Measurements from ENCODE around the gene TMPRSS9. TPM values are rescaled to one million over a fixed set of nuclear protein-coding genes. Genes with fewer than 3 reads are reported as not detected.

The TMPRSS9 gene
- total and polyA plus RNA-seq, 10 donors: 0.70 to 4.3 (median 2.7) TPM

- DNase-seq: no peak
- Histone ChIP-seq H3K27me3 (replicated peaks in 1 of 7) (no peaks in the 10 kb centered on the region), H3K9me3 (no peaks in the 10 kb centered on the region), H3K4me3 (no peak overlapping the region), H3K36me3 (peaks cover 0 to 46% (median 27%) of the 10 kb centered on the region in 6 donors), H3K27ac (no peak overlapping the region), H3K4me1 (peaks cover 14 to 39% (median 31%) of the 10 kb centered on the region in 6 donors)
- intact Hi-C loops (cut with DNase I; ENCODE audit: low total_unique reads): no loop called here
- no peak for TF ChIP-seq POLR2AphosphoS5 (IDR thresholded peaks at IDR 0.05)
- no peak for TF ChIP-seq POLR2A (IDR thresholded peaks at IDR 0.05)
- no peak for TF ChIP-seq CTCF (IDR thresholded peaks at IDR 0.05 in 8 of 11, conservative IDR thresholded peaks at IDR 0.05 in 3 of 11)
- 64 to 98% (median 92%) methylated on average over 3 of the region's 3 CpGs for WGBS, 5 donors
Observed at GRCh38 chr19:2335848-2336247, 24.2 kb upstream of the TMPRSS9 start.

- intact Hi-C loops (cut with DNase I; ENCODE audit: low total_unique reads): no loop called here
- no peaks in the 10 kb centered on the region for H3K9me3 ChIP-seq
- H3K27me3 ChIP-seq (replicated peaks in 1 of 7): no peaks in the 10 kb centered on the region
- peaks cover 0 to 55% (median 35%) of the 10 kb centered on the region in 6 donors for H3K36me3 ChIP-seq
- no peak overlapping the region for H3K27ac ChIP-seq
- no peak for DNase-seq
- 89 to 95% (median 91%) methylated on average over 25 to 33 of the region's 33 CpGs for WGBS, 5 donors
- no peak overlapping the region for H3K4me3 ChIP-seq
- peaks cover 10 to 30% (median 23%) of the 10 kb centered on the region in 6 donors for H3K4me1 ChIP-seq
- TF ChIP-seq POLR2AphosphoS5 (IDR thresholded peaks at IDR 0.05) (no peak), POLR2A (IDR thresholded peaks at IDR 0.05) (no peak), CTCF (IDR thresholded peaks at IDR 0.05 in 8 of 11, conservative IDR thresholded peaks at IDR 0.05 in 3 of 11) (no peak)
Observed at GRCh38 chr19:2336528-2337328, 23.3 kb upstream of the TMPRSS9 start.

GRCh38 chr19:2337329-2337707 is 22.7 kb upstream of the TMPRSS9 start:
- Histone ChIP-seq H3K9me3 (no peaks in the 10 kb centered on the region), H3K36me3 (peaks cover 0 to 61% (median 40%) of the 10 kb centered on the region in 6 donors), H3K27ac (no peak overlapping the region), H3K4me3 (no peak overlapping the region), H3K4me1 (peaks cover 9 to 24% (median 17%) of the 10 kb centered on the region in 6 donors), H3K27me3 (replicated peaks in 1 of 7) (no peaks in the 10 kb centered on the region)
- DNase-seq: no peak
- TF ChIP-seq POLR2AphosphoS5 (IDR thresholded peaks at IDR 0.05) (peak in 1 of 3 donors; percentile 48), CTCF (IDR thresholded peaks at IDR 0.05 in 8 of 11, conservative IDR thresholded peaks at IDR 0.05 in 3 of 11) (no peak)
- intact Hi-C loops (cut with DNase I; ENCODE audit: low total_unique reads): no loop called here
- WGBS, 5 donors: 60 to 88% (median 82%) methylated on average over 4 to 19 of the region's 19 CpGs

- TF ChIP-seq CTCF (IDR thresholded peaks at IDR 0.05 in 8 of 11, conservative IDR thresholded peaks at IDR 0.05 in 3 of 11) (no peak), POLR2AphosphoS5 (IDR thresholded peaks at IDR 0.05) (no peak), POLR2A (IDR thresholded peaks at IDR 0.05) (no peak)
- Histone ChIP-seq H3K27me3 (replicated peaks in 1 of 7) (no peaks in the 10 kb centered on the region), H3K4me3 (no peak overlapping the region), H3K4me1 (peaks cover 6 to 18% (median 10%) of the 10 kb centered on the region in 6 donors), H3K9me3 (no peaks in the 10 kb centered on the region), H3K27ac (no peak overlapping the region), H3K36me3 (peaks cover 0 to 69% (median 46%) of the 10 kb centered on the region in 6 donors)
- WGBS, 5 donors: 94 to 97% (median 94%) methylated on average over 17 to 21 of the region's 21 CpGs
- no peak for DNase-seq
- intact Hi-C loops (cut with DNase I; ENCODE audit: low total_unique reads): no loop called here
Observed at GRCh38 chr19:2338055-2338615, 21.9 kb upstream of the TMPRSS9 start.
